Sigmoid colon (tissue), 3 donors: Measurements from ENCODE around the gene HECTD4.

Experiments
- CTCF ChIP-seq, 4 experiments: fragments of 450-650 bp in 3 of 4; fragments of 200-600 bp in 1 of 4; IDR thresholded peaks; one replicate each; pipeline ENCODE4 v1.5.1; 2016 to 2019; ENCODE audit warnings: antibody characterized with exemption in 4 of 4, mild to moderate bottlenecking in 3 of 4, moderate library complexity in 2 of 4
- POLR2A ChIP-seq, 2 donors: fragments of 450-650 bp; IDR thresholded peaks; one replicate each; pipeline ENCODE4 v1.6.1; 2016; ENCODE audit warnings: antibody characterized with exemption in 2 of 2, mild to moderate bottlenecking in 2 of 2, moderate library complexity in 2 of 2

DNA sequence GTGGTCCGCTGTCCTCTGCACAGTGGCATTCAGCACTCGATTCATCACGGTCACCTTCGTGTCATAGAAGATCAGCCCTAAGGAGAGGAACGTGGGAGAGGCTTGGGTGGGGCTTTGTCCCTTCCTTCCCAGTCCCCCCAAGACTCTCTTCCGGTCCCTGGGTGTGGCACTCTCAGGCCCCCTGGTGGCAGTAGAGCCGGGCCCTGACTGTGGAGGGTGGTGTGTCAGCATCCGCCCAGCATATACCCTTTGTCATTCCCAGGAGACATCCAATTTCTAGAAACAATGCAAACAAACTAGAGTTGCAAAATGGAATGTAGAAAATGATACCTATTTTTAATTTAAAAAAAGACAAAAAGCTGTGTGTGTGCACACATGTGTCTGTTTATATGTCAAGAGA is 211.9 kb downstream of the HECTD4 start:
- TF ChIP-seq CTCF (IDR thresholded peaks at IDR 0.05) (peak in 3 of 4 experiments; percentile 21 to 44 (median 37)), POLR2A (IDR thresholded peaks at IDR 0.05) (no peak)
